Gastroesophageal sphincter (tissue), 4 donors: ENCODE data around the gene HECTD1. TPM values are rescaled to one million over a fixed set of nuclear protein-coding genes. Genes with fewer than 3 reads are reported as not detected.
"Not testable (repeated sequence)": the region's sequence is repeated elsewhere in the genome, so short reads cannot be mapped to it uniquely, and the experiment has no call there.

Source experiments
- ATAC-seq: fragments of 150-250 bp; one replicate; pipeline ENCODE4 v1.9.1; 2016; ENCODE audit warnings: mild to moderate bottlenecking, moderate library complexity
- H3K27ac ChIP-seq, 4 donors: fragments of 200-600 bp; sonication (generic) in 3 of 4; 1 replicate in 3 of 4; 2 replicates in 1 of 4; pipeline ENCODE4 v1.5.1; 2016 to 2019
- H3K27me3 ChIP-seq: fragments of 200-600 bp; sonication (generic); one replicate; pipeline ENCODE4 v1.5.1; 2019
- H3K36me3 ChIP-seq, 2 donors: fragments of 200-600 bp; sonication (generic); one replicate each; pipeline ENCODE4 v1.5.1; 2019; ENCODE audit warnings: control low read depth in 1 of 2
- H3K4me1 ChIP-seq, 3 donors: fragments of 200-600 bp; sonication (generic); 1 replicate in 2 of 3; 2 replicates in 1 of 3; pipeline ENCODE4 v1.5.1; 2016 to 2019; ENCODE audit warnings: control low read depth in 2 of 3
- H3K4me3 ChIP-seq, 2 donors: fragments of 200-600 bp; sonication (generic); one replicate each; pipeline ENCODE4 v1.5.1; 2019; ENCODE audit warnings: mild to moderate bottlenecking in 1 of 2, moderate library complexity in 1 of 2
- H3K9me3 ChIP-seq, 3 donors: fragments of 200-600 bp; sonication (generic); one replicate each; pipeline ENCODE4 v1.5.1; 2017 to 2019; ENCODE audit warnings: control low read depth in 2 of 3
- CTCF ChIP-seq, 4 experiments: fragments of 200-600 bp in 2 of 4; fragments of 450-650 bp in 2 of 4; sonication (generic) in 1 of 4; IDR thresholded peaks; one replicate each; pipeline ENCODE4 v1.5.1; 2017 to 2019; ENCODE audit warnings: antibody characterized with exemption in 4 of 4, mild to moderate bottlenecking in 2 of 4, moderate library complexity in 2 of 4
- EP300 ChIP-seq: sonication (generic); formaldehyde crosslinking; IDR thresholded peaks from one replicate; pipeline ENCODE4 v1.6.1; 2017; ENCODE audit warnings: antibody characterized with exemption, mild to moderate bottlenecking
- POLR2A ChIP-seq, 2 donors: fragments of 450-650 bp; IDR thresholded peaks; one replicate each; pipeline ENCODE4 v1.6.1; 2017; ENCODE audit warnings: antibody characterized with exemption in 2 of 2, mild to moderate bottlenecking in 2 of 2, moderate library complexity in 1 of 2
- POLR2AphosphoS5 ChIP-seq: sonication (generic); formaldehyde crosslinking; IDR thresholded peaks from one replicate; pipeline ENCODE4 v1.6.1; 2017; ENCODE audit warnings: antibody characterized with exemption
- WGBS, 2 donors: methylation state at CpG; one replicate each; pipeline ENCODE4 v1.1.5; 2018; ENCODE audit warnings: low coverage in 1 of 2; 5-methylcytosine and 5-hydroxymethylcytosine counted together
- total RNA-seq, 4 donors: library from RNA; depleted of rRNA; stranded (reverse); fragments of >200 nt; gene quantifications; one replicate each; pipeline ENCODE4 v1.1.0, GENCODE V29; 2016

The HECTD1 gene
- total RNA-seq, 4 donors from 2014 or later = 185 to 287 (median 208) TPM

DNA sequence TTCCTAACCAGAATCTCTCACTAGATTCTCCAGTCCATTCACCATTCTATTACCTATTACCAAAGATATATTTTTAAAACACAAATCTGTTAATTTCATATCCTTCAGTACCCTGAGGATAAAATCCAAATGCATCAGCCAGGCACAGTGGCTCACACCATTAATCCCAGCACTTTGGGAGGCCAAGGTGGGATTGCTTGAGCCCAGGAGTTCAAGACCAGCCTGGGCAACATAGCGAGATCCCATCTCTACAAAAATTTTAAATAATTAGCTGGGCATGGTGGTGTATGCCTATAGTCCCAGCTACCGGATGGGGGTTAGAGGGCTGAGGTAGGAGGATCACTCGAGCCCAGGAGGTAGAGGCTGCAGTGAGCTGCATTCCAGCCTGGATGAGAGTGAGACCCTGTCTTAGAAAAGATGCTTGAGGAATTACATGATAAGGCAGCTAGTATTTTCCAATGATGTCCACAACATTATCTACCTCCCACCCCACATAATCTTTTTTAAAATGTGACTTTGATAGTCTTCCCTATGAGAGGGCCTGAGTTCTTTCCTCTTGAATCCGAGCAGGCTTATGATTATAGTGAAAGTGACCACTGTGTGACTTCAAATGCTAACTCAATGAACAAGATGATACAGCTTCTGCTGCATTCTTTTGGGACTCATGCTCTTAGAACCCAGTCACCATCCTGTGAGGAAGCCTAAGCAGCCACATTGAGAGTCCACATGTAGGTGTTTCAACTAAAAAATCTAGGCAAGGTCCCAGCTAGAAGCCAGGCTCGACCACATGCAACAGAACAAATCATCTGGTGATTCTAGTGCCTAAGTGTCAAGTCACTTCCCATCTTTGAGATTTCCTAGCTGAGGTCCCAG, 18.0 kb downstream of the HECTD1 start:
- WGBS, 2 donors = 89 to 92% methylated on average over 4 to 5 of the region's 5 CpGs

GRCh38 chr14:31188744-31189143, 18.8 kb downstream of the HECTD1 start:
- Histone ChIP-seq H3K27ac (no peak overlapping the region), H3K4me3 (no peak overlapping the region), H3K27me3 (no peaks in the 10 kb centered on the region), H3K9me3 (no peaks in the 10 kb centered on the region), H3K4me1 (peaks cover 0 to 49% (median 0%) of the 10 kb centered on the region in 3 donors), H3K36me3 (peaks cover 0 to 24% of the 10 kb centered on the region in 2 donors)
- ATAC-seq = no peak
- TF ChIP-seq CTCF (IDR thresholded peaks at IDR 0.05) (no peak), EP300 (no peak), POLR2A (IDR thresholded peaks at IDR 0.05) (no peak), POLR2AphosphoS5 (no peak)
- 93 to 100% methylated on average over 1 of the region's 1 CpG for WGBS, 2 donors

More for the DNA sequence above, 18.0 kb downstream of the HECTD1 start:
- peaks cover 0 to 58% (median 4%) of the 10 kb centered on the region in 3 donors for H3K4me1 ChIP-seq
- H3K27me3 ChIP-seq = no peaks in the 10 kb centered on the region
- no peak overlapping the region for H3K4me3 ChIP-seq
- no peak for ATAC-seq
- no peak overlapping the region for H3K27ac ChIP-seq
- no peaks in the 10 kb centered on the region for H3K9me3 ChIP-seq
- peaks cover 0 to 19% of the 10 kb centered on the region in 2 donors for H3K36me3 ChIP-seq
- TF ChIP-seq POLR2AphosphoS5 = no peak

GRCh38 chr14:31182016-31182415, 25.6 kb downstream of the HECTD1 start:
- peaks cover 0 to 25% (median 0%) of the 10 kb centered on the region in 3 donors for H3K4me1 ChIP-seq
- H3K9me3 ChIP-seq, H3K27me3 ChIP-seq, H3K4me3 ChIP-seq, H3K27ac ChIP-seq, ATAC-seq: not testable (repeated sequence)
- WGBS, 2 donors = 100% methylated on average over 4 to 6 of the region's 6 CpGs
- H3K36me3 ChIP-seq = peaks cover 0 to 45% of the 10 kb centered on the region in 2 donors

- peaks cover 0 to 52% of the 10 kb centered on the region in 2 donors for H3K36me3 ChIP-seq
- no peak overlapping the region for H3K27ac ChIP-seq
- no peak for ATAC-seq
- H3K27me3 ChIP-seq = no peaks in the 10 kb centered on the region
- no peak overlapping the region for H3K4me3 ChIP-seq
- TF ChIP-seq CTCF (IDR thresholded peaks at IDR 0.05) = no peak
- TF ChIP-seq POLR2AphosphoS5 = no peak
- no peak for TF ChIP-seq EP300
- TF ChIP-seq POLR2A (IDR thresholded peaks at IDR 0.05) = no peak
- 69 to 100% methylated on average over 1 to 2 of the region's 3 CpGs for WGBS, 2 donors
- H3K9me3 ChIP-seq = no peaks in the 10 kb centered on the region
- H3K4me1 ChIP-seq = peaks cover 0 to 25% (median 0%) of the 10 kb centered on the region in 3 donors
Measured at GRCh38 chr14:31181271-31181670, 26.3 kb downstream of the HECTD1 start.

GRCh38 chr14:31180299-31181051, 27.1 kb downstream of the HECTD1 start:
- ATAC-seq = no peak
- H3K27ac ChIP-seq = no peak overlapping the region
- H3K4me3 ChIP-seq = no peak overlapping the region
- 94 to 96% methylated on average over 2 to 3 of the region's 3 CpGs for WGBS, 2 donors
- H3K27me3 ChIP-seq = no peaks in the 10 kb centered on the region
- no peaks in the 10 kb centered on the region for H3K9me3 ChIP-seq
- TF ChIP-seq CTCF (IDR thresholded peaks at IDR 0.05) = no peak
- TF ChIP-seq POLR2AphosphoS5 = no peak
- H3K36me3 ChIP-seq = peaks cover 0 to 57% of the 10 kb centered on the region in 2 donors
- H3K4me1 ChIP-seq = peaks cover 0 to 25% (median 0%) of the 10 kb centered on the region in 3 donors
